Prostate gland (tissue), 2 donors: ENCODE results near the gene EPS8.

Source experiments
- POLR2A ChIP-seq: fragments of 450-650 bp; IDR thresholded peaks from one replicate; pipeline ENCODE4 v1.6.1; 2016; ENCODE audit warnings: antibody characterized with exemption, mild to moderate bottlenecking
- POLR2AphosphoS5 ChIP-seq: sonication (generic); formaldehyde crosslinking; IDR thresholded peaks from one replicate; pipeline ENCODE4 v1.6.1; 2017; ENCODE audit warnings: antibody characterized with exemption
- TF ChIP-seq, protein P1 (sequence below), 4 experiments: fragments of 200-600 bp in 2 of 4; fragments of 450-650 bp in 2 of 4; sonication (generic) in 2 of 4; IDR thresholded peaks; 1 replicate in 3 of 4; 2 replicates in 1 of 4; pipeline ENCODE4 v1.5.1; 2016 to 2019; ENCODE audit warnings: antibody characterized with exemption in 4 of 4, mild to moderate bottlenecking in 2 of 4, moderate library complexity in 2 of 4

GRCh38 chr12:15592934-15593333, 196.3 kb downstream of the EPS8 start:
- TF ChIP-seq, protein P1, sequence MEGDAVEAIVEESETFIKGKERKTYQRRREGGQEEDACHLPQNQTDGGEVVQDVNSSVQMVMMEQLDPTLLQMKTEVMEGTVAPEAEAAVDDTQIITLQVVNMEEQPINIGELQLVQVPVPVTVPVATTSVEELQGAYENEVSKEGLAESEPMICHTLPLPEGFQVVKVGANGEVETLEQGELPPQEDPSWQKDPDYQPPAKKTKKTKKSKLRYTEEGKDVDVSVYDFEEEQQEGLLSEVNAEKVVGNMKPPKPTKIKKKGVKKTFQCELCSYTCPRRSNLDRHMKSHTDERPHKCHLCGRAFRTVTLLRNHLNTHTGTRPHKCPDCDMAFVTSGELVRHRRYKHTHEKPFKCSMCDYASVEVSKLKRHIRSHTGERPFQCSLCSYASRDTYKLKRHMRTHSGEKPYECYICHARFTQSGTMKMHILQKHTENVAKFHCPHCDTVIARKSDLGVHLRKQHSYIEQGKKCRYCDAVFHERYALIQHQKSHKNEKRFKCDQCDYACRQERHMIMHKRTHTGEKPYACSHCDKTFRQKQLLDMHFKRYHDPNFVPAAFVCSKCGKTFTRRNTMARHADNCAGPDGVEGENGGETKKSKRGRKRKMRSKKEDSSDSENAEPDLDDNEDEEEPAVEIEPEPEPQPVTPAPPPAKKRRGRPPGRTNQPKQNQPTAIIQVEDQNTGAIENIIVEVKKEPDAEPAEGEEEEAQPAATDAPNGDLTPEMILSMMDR (IDR thresholded peaks at IDR 0.05) = no peak
- no peak for TF ChIP-seq POLR2A
- no peak for TF ChIP-seq POLR2AphosphoS5
